Hindlimb muscle (tissue), 1 donor: ENCODE data around the gene CFAP61. TPM values are rescaled to one million over a fixed set of nuclear protein-coding genes. Genes with fewer than 3 reads are reported as not detected.

Experiments
- DNase-seq: peaks from one replicate; pipeline ENCODE4 v3.0.0-alpha.2; 2013
- polyA plus RNA-seq: library from polyadenylated mRNA; unstranded; fragments of 120-200 nt; gene quantifications from one replicate; pipeline ENCODE4 v1.2.1, GENCODE V29; 2013; ENCODE audit not compliant: insufficient read length

CFAP61 gene
- polyA plus RNA-seq, 1 donor = 3.5 TPM

DNA sequence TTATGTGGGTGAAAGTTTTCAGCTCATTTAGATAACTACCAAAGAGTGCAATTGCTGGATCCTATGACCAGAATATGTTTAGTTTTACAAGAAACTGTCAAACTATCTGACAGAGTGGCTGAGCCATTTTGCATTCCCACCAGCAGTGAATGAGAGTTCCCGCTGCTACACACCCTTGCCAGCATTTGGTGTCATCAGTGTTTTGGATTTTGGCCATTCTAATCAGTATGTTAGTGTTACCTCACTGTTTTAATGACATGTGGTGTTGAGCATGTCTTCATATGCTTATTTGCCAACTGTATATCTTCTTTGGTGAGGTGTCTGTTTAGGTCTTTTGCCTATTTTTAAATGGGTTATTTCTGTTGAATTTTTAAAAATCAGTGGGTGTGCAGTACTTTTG is 120.9 kb downstream of the CFAP61 start:
- DNase-seq = no peak

DNA sequence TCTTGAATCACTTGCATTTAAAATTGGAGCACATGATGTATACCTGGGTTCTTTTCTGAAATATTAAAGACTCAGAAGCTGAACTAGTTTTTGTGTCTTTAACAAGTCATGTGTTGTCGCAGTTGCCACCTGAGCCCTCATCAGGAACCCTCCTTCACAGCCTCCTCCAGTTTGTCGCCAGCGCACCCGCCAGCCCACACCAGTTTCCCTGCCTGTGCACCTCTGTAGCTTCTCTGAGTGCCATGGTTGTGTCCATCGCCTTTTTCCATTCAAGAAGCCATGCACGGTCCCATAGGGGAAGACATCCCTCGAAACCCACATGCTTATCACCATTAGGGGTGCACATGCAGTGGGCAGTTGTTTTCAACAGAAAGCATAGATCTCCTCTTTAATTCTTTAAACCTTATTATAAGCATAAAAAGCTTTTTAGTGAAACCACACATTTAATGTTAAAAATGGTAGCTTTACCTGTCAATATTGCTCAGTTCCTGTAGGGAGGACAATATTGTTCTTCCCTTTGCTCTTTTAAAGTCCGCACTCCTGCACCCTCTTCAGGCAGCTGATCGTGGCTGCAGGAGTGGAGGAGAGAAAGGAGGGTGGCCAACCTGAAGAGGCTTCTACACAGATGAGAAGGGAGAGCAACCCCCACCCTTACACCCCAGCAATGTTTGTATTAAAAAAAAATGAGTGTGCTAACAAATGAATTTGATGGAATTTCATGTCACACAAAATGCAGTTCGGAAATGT is 121.9 kb downstream of the CFAP61 start:
- no peak for DNase-seq

DNA sequence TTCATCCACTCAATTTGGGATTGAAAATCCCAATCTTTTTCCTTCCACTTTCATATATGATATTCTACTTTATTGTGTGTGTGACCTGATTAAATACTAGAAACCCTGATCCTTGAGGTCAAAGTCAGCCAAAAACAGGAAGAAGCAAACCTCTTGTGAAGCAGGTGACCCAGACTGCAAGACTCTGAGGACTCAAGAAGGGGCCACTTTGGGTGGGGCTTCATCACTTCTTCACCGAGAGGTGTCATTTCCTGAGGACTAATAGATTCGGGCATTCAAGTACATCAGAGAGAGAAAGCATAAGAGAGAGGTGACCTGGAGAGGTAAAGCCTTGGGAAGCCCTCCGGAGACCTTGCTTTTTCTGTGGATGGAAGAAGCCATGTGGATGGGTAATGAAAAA is 129.0 kb downstream of the CFAP61 start:
- DNase-seq = no peak

DNA sequence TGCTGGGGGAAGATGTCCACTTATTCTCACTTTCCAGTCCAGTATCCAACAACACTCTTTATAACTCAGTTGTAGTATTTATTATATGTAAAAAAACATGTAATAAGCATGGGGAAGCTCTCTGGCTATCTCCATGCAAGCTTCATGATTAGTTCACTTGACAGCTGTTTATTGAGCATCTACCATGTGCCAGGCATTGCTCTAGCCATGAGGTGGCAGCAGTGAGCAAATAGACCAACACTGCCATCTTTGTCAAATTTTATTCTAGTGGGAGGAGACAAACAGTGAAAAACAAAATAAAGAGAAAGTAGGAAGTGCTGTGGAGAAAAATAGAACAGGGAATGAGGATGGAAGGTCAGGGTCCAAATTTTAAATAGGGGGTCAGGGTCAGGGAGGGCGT is 131.8 kb downstream of the CFAP61 start:
- DNase-seq = no peak

DNA sequence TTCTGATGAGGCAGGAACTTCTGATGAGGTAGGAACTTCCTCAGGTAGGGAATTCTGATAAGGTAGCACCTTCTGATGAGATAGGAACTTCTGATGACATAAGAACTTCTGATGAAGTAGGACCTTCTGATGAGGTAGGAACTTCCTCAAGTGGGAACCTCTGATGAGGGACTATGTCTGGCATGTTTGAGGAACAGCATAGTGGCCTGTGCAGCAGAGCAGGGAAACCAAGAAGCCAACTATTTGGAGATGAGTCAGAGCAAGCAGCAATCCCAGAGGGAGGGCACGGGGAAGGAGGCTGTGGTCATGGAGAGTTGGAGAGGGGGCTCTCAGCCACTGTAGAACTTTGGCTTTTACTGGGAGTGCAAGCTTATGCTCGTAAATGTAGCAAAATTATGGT is 132.4 kb downstream of the CFAP61 start:
- no peak for DNase-seq

DNA sequence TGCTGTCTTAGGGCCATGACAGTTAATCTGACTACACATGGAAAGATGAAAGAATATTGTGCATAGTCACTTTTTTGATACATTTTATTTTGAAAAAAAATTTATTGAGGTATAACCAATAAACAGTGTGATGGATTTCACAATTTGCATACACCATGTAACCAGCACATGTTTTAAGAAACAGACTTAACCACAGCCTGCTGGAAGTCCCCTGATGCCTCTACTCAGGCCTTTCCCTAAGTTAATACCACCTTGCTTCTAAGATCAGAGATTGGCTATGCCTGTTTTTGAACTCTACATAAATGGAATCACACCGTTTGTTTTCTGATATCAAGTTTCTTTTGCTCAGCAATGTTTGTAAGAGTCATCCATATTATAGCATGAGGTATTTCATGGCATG is 136.3 kb downstream of the CFAP61 start:
- no peak for DNase-seq

DNA sequence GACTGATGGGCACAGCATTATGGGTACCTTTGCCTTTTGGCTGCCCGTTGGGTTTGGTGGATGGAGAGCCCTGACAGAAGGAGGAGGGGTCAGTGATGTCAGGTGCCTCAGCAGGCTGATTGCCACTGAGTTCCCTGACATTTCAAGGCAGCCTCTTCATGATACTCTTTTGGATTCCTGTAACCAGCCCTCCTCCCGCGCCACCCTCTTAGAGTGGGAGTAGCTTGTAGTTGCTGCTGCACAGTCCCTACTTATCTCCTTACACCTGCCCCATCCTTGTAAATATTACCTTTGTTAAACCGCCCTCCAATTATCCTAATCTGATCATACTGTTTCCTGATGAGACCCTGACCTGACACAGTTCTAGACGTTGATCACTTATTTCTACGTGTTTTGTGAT is 140.0 kb downstream of the CFAP61 start:
- no peak for DNase-seq

DNA sequence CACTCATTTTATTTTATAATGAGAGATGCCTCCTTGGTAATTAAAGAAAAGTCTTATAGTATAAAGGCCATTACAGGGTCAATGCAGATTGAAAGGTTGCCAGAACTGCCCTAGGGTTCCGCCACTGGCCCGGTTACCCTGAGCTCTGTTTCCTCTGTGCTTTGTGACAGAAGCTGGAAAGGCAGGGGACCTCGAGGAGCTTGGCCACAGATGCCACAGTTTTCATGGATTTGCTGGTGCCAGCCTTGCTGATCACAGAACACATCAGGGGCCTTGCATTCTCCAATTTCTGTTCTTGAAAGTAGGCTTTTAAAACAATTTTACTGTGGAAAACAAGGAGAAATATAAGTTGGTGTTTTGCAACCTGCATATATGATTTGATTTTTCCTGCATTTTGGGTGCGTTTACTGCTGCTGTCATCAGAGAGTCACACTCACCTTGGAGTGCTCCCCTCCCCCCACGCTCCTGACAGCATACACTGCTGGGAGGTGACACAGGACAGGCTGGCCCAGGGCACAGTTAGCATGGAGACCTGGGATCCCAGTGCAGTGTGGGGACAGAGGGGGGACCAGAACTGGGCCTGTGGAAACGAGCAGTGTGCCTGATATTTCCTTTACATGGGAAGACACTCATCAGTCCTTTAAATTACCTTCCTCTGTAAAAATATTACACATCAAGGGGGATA is 142.8 kb downstream of the CFAP61 start:
- DNase-seq = no peak

DNA sequence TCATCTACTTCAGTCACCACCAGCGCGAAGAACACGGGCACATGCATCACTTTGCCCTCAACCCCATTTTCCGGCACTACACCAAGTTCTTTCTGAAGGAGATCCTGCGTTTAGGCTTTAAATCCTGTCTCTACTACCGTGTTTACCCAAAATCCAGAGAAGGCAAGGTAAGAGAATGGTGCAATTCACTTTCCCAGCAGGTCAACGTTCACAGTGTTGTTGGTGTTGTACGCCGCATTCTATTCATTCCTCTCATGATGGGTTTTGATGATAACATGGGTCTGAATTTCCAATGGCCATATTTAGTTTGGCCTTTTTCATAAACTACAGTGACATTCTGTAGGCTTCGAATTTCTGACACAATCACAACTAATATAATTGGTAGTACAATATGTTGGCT is 144.3 kb downstream of the CFAP61 start:
- no peak for DNase-seq

DNA sequence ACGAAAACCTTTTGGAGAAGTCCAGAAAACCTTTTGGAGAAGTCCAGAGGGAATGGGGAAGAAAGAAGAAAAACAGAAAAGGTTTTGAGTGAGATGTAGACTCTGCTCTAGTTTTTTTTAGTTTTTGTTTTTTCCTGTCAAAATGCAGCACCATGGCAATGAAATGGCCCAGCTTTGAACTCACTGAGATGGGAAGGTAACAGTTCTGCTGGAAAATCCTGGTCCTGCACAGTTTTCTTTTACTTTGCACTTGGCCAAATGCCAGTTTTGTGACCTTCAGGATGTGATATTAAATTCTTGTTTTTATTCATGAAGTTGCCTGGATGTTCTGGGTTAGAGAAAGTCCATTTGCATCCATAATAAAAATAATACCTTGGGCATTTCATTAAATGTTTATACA is 145.7 kb downstream of the CFAP61 start:
- no peak for DNase-seq

DNA sequence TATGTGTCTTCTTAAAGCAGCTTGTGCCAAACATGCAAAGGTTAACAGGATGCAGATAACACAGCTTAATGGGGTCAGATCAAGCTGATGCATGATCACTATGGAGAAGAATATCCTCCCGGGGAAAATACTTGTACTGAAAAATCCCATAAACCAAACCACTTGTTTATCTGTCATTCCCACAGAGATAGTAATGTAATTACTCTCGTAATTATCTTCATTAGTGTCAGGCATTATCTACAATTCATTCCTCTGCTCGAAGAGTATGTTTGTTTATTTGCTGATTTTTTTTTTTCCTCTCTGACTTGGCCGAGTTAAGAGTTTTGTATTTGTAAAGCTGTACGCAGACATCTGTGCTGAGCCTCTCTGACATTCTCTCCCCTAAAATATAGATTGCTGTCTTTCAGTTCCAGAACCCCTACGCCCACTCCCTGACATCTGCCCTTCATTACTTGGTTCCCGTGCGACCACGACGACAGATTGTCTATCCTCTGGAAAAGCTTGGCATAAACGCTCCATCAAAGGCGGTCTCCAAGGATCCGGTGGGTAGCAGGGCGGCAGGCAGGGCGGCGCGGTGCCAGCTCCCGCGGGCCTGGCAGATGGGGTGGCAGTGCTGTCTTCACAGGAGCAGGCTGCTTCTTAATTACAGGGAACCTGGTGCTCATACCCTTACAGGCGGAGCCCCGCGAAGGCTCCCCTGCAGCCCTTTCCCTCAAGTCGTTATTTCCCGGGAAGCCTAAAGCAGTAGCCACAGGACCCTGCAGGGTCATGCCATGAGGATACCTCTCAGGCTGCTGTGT is 147.2 kb downstream of the CFAP61 start:
- no peak for DNase-seq

DNA sequence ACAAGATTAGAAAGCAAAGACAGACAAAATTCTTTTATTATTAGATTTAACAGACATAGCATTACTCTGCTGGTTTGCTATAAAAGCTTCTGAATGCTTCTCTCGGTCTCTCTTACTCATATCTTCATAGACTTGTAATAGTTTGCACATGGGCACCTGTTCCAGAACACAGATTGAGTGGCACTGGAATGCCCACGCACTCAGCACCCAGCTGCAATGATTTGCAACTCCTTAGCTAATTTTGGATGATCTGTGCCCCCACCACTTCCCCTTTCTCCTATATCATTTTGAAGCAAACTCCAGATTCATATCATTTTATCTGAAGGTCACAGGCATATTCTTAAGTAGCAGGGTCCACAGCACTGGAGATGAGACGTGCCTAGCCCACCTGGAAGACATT is 148.8 kb downstream of the CFAP61 start:
- no peak for DNase-seq

DNA sequence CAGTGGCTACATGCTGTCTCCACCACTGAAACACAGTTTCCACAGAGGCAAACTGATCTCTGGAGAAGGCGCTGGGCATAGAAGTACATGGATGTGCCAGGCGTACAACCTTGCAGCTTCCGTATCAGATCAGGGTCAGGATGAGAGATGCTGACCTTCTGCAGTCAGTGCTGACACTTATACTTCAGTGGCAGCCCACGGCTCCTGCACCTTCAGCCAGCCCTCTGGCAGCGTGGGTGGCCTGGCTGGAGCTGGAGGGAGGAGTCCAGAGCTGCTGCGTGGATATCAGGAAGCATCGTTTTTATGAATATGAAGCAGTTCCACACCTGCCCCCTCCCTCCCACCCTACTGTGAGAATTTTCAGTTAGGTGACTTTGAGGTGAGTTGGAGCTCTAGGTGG is 149.3 kb downstream of the CFAP61 start:
- no peak for DNase-seq

DNA sequence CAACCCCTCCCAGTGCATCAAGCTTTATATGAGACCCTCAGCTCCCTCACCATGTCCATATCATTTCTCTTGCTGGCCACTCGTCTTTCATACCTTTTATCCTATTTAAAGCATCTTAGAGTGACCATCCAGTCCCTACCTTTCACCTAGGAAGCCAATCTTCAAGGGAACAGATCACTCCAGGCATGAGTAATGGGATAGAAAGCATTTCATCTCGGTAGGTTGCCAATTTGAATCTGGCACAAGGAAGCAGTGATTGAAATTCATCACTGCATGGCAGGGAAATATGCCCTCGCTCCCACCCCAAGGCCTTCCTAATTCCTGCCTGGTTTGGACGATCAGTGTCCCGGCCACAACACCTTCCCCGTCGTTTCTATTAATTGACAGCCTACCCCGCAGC is 150.4 kb downstream of the CFAP61 start:
- DNase-seq = no peak

DNA sequence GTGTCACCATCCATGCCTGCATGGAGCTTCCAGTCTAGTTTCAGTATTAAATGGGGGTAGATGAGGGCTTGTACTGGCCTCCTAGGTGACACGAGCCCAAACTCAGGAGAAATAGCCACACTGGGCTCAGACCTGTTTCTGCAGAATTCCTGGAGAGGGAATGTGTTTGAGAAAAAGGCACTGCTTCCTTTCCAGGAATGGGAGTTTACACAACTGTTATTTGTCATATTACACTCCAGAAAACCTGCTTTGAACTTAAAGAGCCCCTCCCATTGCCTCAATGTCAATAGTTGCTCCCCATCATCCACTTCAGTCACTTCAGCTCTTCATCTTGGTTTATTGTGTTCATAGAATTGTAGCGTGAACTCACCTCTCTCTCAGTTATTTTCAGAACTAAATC is 151.5 kb downstream of the CFAP61 start:
- no peak for DNase-seq

DNA sequence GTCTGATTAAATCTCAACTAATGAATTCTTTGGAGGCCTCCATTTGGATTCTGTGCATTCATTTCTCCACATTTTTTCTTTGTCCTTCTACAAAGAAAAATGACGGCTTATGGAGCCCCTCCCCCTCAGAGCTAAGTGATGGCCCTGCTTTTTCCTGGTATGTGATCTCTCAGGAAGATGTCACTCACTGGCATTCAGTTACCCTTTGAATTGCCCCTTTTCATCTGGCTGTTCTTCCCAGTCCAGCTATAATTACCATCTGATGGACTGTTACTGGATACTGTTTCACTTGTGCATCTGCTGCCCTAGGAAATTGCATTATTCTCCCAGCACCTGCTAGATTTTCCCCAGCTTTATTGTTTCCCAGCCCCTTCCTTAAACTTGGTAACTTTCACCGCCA is 151.9 kb downstream of the CFAP61 start:
- no peak for DNase-seq

DNA sequence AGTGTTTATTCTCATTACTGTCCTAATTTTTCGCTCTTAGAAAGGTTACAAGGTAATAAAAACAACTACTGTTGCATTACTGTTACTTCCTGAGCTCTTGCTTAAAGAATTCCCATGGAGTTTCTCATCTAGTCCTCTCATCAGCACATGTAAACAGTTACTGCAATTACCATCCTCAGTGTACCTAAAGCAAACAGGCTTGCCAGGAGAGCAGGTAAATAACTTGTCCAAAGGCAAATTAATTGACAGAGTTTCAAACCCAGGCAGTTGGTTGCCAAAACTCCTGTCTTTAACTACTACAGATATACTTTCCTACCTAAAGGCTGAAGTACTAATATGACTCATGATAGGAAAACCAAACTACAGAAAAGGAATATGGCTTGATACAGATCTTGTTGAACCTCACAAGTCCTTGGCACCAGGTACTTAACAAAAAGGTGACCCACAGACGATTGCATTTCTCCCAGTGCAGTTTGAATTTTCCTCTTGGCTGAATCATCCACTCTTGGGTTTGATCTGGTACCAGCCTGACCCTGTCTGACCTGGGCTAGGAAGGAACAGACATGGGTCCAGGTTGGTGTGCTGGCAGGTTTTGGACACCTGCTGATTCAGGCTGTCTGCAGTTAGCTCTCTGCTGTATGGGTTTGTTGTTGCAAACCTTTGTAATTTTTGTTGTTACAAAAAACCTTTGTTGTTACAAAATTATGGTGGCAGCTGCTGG is 153.0 kb downstream of the CFAP61 start:
- DNase-seq = no peak

DNA sequence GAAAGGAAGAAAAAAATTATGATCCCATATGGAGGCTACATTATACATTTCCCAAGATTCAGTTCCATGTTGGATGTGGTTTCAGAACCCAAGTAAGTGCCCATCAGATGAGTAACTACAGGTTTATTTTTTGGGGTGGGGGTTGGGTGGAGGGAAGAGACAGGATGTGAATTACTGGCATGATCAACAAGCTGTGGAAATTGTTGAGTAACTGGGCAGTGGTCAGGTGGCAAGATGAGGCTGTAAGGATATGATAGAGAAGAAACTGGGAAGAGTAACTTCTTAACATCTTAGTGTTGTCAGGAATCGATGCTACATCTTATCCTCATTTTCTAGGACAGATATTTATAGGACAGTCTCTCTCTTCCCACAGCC is 153.5 kb downstream of the CFAP61 start:
- DNase-seq = no peak

DNA sequence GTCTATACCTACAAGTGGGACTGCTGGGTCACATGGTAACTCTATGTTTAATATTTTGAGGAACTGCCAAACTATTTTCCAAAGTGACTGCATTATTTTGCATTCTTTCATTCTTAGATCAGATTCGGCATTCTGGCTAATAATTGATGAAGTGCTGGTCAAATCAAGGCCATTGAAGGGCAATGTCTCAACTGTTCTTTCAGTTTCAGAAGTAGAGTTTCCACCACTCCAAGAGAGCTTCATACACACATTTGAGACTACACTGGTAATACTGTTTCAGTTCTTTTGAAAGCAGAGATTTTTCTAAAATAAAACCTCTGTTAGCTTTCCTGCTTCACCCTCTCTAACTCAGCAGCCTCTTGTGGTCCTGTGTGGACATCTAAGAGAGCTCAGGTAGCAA is 154.5 kb downstream of the CFAP61 start:
- DNase-seq = no peak

DNA sequence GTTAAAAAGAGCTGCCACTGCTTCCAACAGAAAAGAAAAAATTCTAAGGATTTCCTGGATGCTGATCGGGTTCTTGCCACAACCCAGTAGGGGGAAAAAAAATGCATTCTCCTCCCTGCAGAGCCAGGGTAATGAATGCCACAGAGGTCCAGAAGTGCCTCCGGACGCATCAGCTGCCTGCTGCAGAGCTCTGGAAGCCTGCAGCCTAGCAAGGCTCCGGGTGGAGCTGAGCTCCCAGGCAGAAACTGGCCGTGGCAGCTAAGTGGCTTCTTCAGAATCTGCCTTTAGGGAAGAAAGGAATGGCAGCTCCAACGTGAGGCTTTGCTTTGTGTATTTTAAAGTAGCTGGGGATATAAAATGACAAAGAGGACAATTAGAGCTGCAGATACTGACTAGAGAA is 155.0 kb downstream of the CFAP61 start:
- DNase-seq = no peak

DNA sequence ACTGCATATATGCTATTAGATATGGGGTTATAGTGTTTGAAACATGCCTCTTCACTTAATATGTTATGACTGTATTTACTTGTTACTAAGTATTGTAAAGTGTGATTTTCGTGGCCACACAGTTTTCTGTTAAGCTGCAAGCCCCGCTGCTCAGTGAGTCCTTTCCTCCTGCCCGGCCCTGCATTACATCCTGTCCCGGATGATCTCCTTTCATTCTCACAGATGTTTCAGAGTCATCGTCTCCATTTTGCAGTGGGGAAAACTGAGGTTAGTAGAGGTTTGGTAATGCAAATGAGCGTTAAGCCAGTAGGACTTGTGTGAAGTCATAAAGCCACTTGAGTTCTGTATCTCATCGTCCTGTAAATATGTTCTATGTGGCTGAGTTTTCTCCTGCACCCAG is 155.5 kb downstream of the CFAP61 start:
- no peak for DNase-seq

DNA sequence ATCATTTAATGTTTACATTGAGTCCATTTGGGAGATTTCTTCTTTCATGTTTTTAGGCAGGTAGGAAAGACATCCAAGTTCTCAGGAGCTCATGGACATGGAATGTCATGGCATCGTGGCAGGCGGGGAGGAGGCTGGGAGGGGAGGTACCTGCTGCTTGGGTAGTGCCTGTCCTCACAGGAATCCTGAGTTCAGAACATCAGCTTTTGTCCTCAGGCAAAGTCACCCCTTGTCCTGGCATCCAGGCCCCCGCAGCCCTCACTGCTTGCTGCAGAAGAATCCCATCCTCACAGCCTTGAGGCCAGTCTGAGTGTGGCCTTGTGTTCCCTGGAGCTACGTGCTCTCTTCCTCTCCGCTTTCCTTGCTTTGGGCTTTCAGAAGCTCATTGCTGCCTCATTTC is 157.4 kb downstream of the CFAP61 start:
- no peak for DNase-seq

DNA sequence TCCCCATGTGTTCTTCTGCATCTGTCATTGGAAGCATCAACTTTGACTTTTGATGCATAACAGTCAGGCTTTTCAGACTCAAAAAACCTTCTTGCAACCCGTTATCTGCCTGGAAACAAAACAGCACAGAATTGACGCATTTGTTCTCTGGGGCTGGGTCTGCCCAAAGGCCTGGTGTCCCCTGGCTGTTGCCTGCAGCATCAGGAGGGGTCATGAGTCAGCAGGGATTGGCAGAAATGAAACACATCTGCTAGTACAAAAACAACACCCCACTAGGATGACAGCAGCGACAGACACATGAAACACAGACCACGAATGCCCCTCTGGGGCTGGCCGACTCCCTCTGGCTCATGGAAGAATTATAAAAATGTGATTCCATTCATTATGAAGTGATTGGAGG is 158.0 kb downstream of the CFAP61 start:
- no peak for DNase-seq
